Activated B cell treated with CpG ODN at 0.5 μM for 24 hours (primary cell): ENCODE measurements around the gene CHST8. TPM values are rescaled to one million over a fixed set of nuclear protein-coding genes. Genes with fewer than 3 reads are reported as not detected.

Experiments used
- ATAC-seq: fragments of 200-7000 bp; cut with Tn5 transposase; one replicate; pipeline ENCODE4 v1.10.0; 2021; ENCODE audit warnings: low read depth, mild to moderate bottlenecking, moderate library complexity
- CTCF ChIA-PET: fragments of 350-600 bp; sonication (Branson Sonifier 250); formaldehyde crosslinking; loops from one replicate; lab custom pipeline; 2021; ENCODE audit warnings: antibody characterized with exemption; lab: Charles Lee
- POLR2A ChIA-PET: fragments of 350-600 bp; sonication (Branson Sonifier 250); formaldehyde crosslinking; loops from one replicate; lab custom pipeline; 2021; ENCODE audit warnings: antibody characterized with exemption; lab: Charles Lee
- DNase-seq: peaks from one replicate; pipeline ENCODE4 v3.0.0; 2022
- H3K27ac Mint-ChIP-seq: one replicate; pipeline ENCODE4 v1.8.0; 2020; ENCODE audit warnings: mixed read lengths
- H3K27me3 Mint-ChIP-seq: one replicate; pipeline ENCODE4 v1.8.0; 2021; ENCODE audit warnings: mixed read lengths
- H3K36me3 Mint-ChIP-seq: one replicate; pipeline ENCODE4 v1.8.0; 2021; ENCODE audit warnings: low read depth, mixed read lengths
- H3K4me1 Mint-ChIP-seq: one replicate; pipeline ENCODE4 v1.8.0; 2021; ENCODE audit warnings: mixed read lengths
- H3K4me3 Mint-ChIP-seq: one replicate; pipeline ENCODE4 v1.8.0; 2020; ENCODE audit warnings: mild to moderate bottlenecking, mixed read lengths
- H3K9me3 Mint-ChIP-seq: one replicate; pipeline ENCODE4 v1.8.0; 2020; ENCODE audit warnings: mixed read lengths
- CTCF ChIP-seq: fragments of 200-600 bp; IDR thresholded peaks from one replicate; pipeline ENCODE4 v1.8.0; 2022; ENCODE audit warnings: antibody characterized with exemption, mild to moderate bottlenecking
- intact Hi-C: fragments of 100-400 bp; cut with micrococcal nuclease; formaldehyde crosslinking; loops from one replicate; pipeline ENCODE4 v1.15.1; 2024
- total RNA-seq: library from RNA; stranded (reverse); gene quantifications from 2 replicates; pipeline ENCODE4 v1.2.3, GENCODE V29; 2022

CHST8 gene
- total RNA-seq, 1 donor from 2014 or later, result not detected

- Mint-ChIP-seq H3K27me3 (peaks cover 6% of the 10 kb centered on the region), H3K27ac (no peak overlapping the region), H3K4me3 (no peak overlapping the region), H3K4me1 (no peaks in the 10 kb centered on the region), H3K36me3 (no peaks in the 10 kb centered on the region), H3K9me3 (peaks cover 5% of the 10 kb centered on the region)
- DNase-seq (no peak), ATAC-seq (no peak)
- no peak for TF ChIP-seq CTCF
- ChIA-PET CTCF (no interaction called here), POLR2A (no interaction called here)
- intact Hi-C loops, result no loop called here
These were observed 115.0 kb downstream of the CHST8 start for GRCh38 chr19:33736787-33737186.

- no peak for TF ChIP-seq CTCF
- POLR2A ChIA-PET, result no interaction called here
- peaks cover 5% of the 10 kb centered on the region for H3K9me3 Mint-ChIP-seq
- no peak for DNase-seq
- no peaks in the 10 kb centered on the region for H3K36me3 Mint-ChIP-seq
- intact Hi-C loops, result no loop called here
- ATAC-seq, result no peak
- peaks cover 6% of the 10 kb centered on the region for H3K27me3 Mint-ChIP-seq
- H3K27ac Mint-ChIP-seq, result no peak overlapping the region
- no peak overlapping the region for H3K4me3 Mint-ChIP-seq
- no peaks in the 10 kb centered on the region for H3K4me1 Mint-ChIP-seq
- CTCF ChIA-PET, result no interaction called here
These were observed 116.1 kb downstream of the CHST8 start for GRCh38 chr19:33737681-33738371.

- Mint-ChIP-seq H3K27me3 (peaks cover 2% of the 10 kb centered on the region), H3K36me3 (no peaks in the 10 kb centered on the region), H3K9me3 (no peaks in the 10 kb centered on the region), H3K27ac (no peak overlapping the region), H3K4me1 (no peaks in the 10 kb centered on the region), H3K4me3 (no peak overlapping the region)
- intact Hi-C loops, result no loop called here
- ChIA-PET POLR2A (no interaction called here), CTCF (no interaction called here)
- no peak for ATAC-seq
- TF ChIP-seq CTCF, result no peak
- no peak for DNase-seq
These were observed 119.2 kb downstream of the CHST8 start for GRCh38 chr19:33740811-33741396.

- H3K4me3 Mint-ChIP-seq, result no peak overlapping the region
- ChIA-PET CTCF (no interaction called here), POLR2A (no interaction called here)
- H3K36me3 Mint-ChIP-seq, result no peaks in the 10 kb centered on the region
- no peak overlapping the region for H3K27ac Mint-ChIP-seq
- H3K4me1 Mint-ChIP-seq, result no peaks in the 10 kb centered on the region
- intact Hi-C loops, result no loop called here
- DNase-seq (no peak), ATAC-seq (no peak)
- H3K27me3 Mint-ChIP-seq, result no peaks in the 10 kb centered on the region
- no peaks in the 10 kb centered on the region for H3K9me3 Mint-ChIP-seq
- TF ChIP-seq CTCF, result no peak
These were observed 123.5 kb downstream of the CHST8 start for GRCh38 chr19:33745297-33745696.

- ATAC-seq, result no peak
- no peaks in the 10 kb centered on the region for H3K9me3 Mint-ChIP-seq
These were observed 124.4 kb downstream of the CHST8 start for GRCh38 chr19:33746159-33746558.

More at GRCh38 chr19:33746159-33746558, 124.4 kb downstream of the CHST8 start:
- no peak overlapping the region for H3K4me3 Mint-ChIP-seq
- no peak for TF ChIP-seq CTCF
- ChIA-PET CTCF (no interaction called here), POLR2A (no interaction called here)
- no peaks in the 10 kb centered on the region for H3K27me3 Mint-ChIP-seq
- intact Hi-C loops, result no loop called here
- no peaks in the 10 kb centered on the region for H3K4me1 Mint-ChIP-seq
- DNase-seq, result no peak
- no peak overlapping the region for H3K27ac Mint-ChIP-seq
- no peaks in the 10 kb centered on the region for H3K36me3 Mint-ChIP-seq
